GM23248 (cell line): Measurements from ENCODE around the gene CD96.

Experiments used
- EZH2 ChIP-seq: fragments of 200-600 bp; sonication (generic); IDR thresholded peaks from 2 replicates; pipeline ENCODE4 v1.6.1; 2018; ENCODE audit warnings: antibody characterized with exemption, mild to moderate bottlenecking; ENCODE audit not compliant: insufficient read depth, poor library complexity, severe bottlenecking
- EZH2phosphoT487 ChIP-seq: fragments of 200-600 bp; sonication (generic); IDR thresholded peaks from 2 replicates; pipeline ENCODE4 v1.6.1; 2018; ENCODE audit warnings: antibody characterized with exemption, moderate library complexity, mild to moderate bottlenecking, low read depth; ENCODE audit not compliant: insufficient read depth

DNA sequence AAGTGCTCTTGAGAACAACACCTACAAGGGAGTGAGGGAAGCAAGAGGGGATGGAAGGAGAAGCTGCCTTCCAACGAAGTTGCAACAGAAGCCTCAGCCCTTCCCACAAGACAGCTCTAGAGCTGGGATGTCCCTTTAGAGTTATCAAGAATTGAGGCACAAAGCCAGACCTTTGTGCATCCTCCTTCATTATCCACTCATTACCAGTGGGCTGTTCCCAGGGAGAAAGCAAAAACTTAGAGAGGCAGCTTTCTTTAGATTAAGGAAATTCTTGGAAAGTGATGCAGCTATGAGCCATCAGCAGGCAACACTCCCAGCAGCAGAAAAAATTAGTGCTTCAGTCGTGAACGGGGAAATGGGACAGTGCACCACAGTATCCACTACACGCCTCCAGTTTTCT, 10.6 kb upstream of the CD96 start:
- TF ChIP-seq EZH2, result no peak
- TF ChIP-seq EZH2phosphoT487, result no peak
